HepG2 (cell line): ENCODE measurements around the gene PPIL6. TPM values are rescaled to one million over a fixed set of nuclear protein-coding genes. Genes with fewer than 3 reads are reported as not detected.

ENCODE experiments used
- ATF7 ChIP-seq, 2 experiments: fragments of 450-650 bp in 1 of 2; sonication (generic) in 1 of 2; formaldehyde crosslinking in 1 of 2; IDR thresholded peaks; 2 replicates each; pipeline versions ENCODE4 v1.4.0 to v1.6.1; 2016 to 2020; ENCODE audit warnings: antibody characterized with exemption in 1 of 2, mild to moderate bottlenecking in 1 of 2, missing genetic modification reagents in 1 of 2
- DMAP1 ChIP-seq: IDR thresholded peaks from 2 replicates; pipeline ENCODE4 v1.6.1; 2016
- DR1 ChIP-seq: sonication (generic); formaldehyde crosslinking; IDR thresholded peaks from 2 replicates; pipeline ENCODE4 v1.8.0; 2021; ENCODE audit warnings: mild to moderate bottlenecking, missing genetic modification reagents, inconsistent platforms
- FOXK1 ChIP-seq: sonication (generic); formaldehyde crosslinking; IDR thresholded peaks from 2 replicates; pipeline ENCODE4 v1.4.0; 2020; ENCODE audit warnings: low read depth, missing genetic modification reagents, borderline replicate concordance
- HMGXB4 ChIP-seq, 2 experiments: sonication (generic) in 1 of 2; formaldehyde crosslinking in 1 of 2; IDR thresholded peaks; 2 replicates each; pipeline versions ENCODE4 v1.4.0 to v1.6.1; 2018 to 2020; ENCODE audit warnings: missing genetic modification reagents in 2 of 2, borderline replicate concordance in 1 of 2, low read depth in 1 of 2, mild to moderate bottlenecking in 1 of 2, missing biosample characterization in 1 of 2
- MXD4 ChIP-seq: IDR thresholded peaks from 2 replicates; pipeline ENCODE4 v1.6.1; 2016; ENCODE audit warnings: mild to moderate bottlenecking, missing biosample characterization, missing genetic modification reagents
- MYNN ChIP-seq: sonication (generic); formaldehyde crosslinking; IDR thresholded peaks from 2 replicates; pipeline ENCODE4 v1.4.0; 2020; ENCODE audit warnings: mild to moderate bottlenecking, low read depth, missing genetic modification reagents
- NKX3-1 ChIP-seq: sonication (generic); formaldehyde crosslinking; IDR thresholded peaks from 2 replicates; pipeline ENCODE4 v1.5.0; 2020; ENCODE audit warnings: missing genetic modification reagents
- REXO4 ChIP-seq: sonication (generic); formaldehyde crosslinking; IDR thresholded peaks from 2 replicates; pipeline ENCODE4 v1.8.0; 2022; ENCODE audit warnings: missing genetic modification reagents, mild to moderate bottlenecking, borderline replicate concordance
- SCMH1 ChIP-seq: sonication (generic); formaldehyde crosslinking; IDR thresholded peaks from 2 replicates; pipeline ENCODE4 v1.9.0; 2021; ENCODE audit warnings: missing genetic modification reagents, mild to moderate bottlenecking, borderline replicate concordance
- TFE3 ChIP-seq: IDR thresholded peaks from 2 replicates; pipeline ENCODE4 v1.6.1; 2016
- ZBTB40 ChIP-seq, 2 experiments: fragments of 450-650 bp in 1 of 2; sonication (generic) in 1 of 2; formaldehyde crosslinking in 1 of 2; IDR thresholded peaks; 2 replicates each; pipeline versions ENCODE4 v1.6.1 to v1.8.0; 2016 to 2022; ENCODE audit warnings: antibody characterized with exemption in 1 of 2, mild to moderate bottlenecking in 1 of 2, missing genetic modification reagents in 1 of 2
- ZNF317 ChIP-seq: sonication (generic); formaldehyde crosslinking; IDR thresholded peaks from 2 replicates; pipeline ENCODE4 v1.5.0; 2020; ENCODE audit warnings: mild to moderate bottlenecking, missing genetic modification reagents
- ZNF577 ChIP-seq: sonication (generic); formaldehyde crosslinking; IDR thresholded peaks from 2 replicates; pipeline ENCODE4 v1.4.0; 2020; ENCODE audit warnings: mild to moderate bottlenecking, low read depth, missing genetic modification reagents, borderline replicate concordance
- ZNF780A ChIP-seq: sonication (generic); formaldehyde crosslinking; IDR thresholded peaks from 2 replicates; pipeline ENCODE4 v1.8.0; 2022; ENCODE audit warnings: mild to moderate bottlenecking, missing genetic modification reagents, moderate library complexity
- ZSCAN9 ChIP-seq: IDR thresholded peaks from 2 replicates; pipeline ENCODE4 v1.6.1; 2016; ENCODE audit warnings: borderline replicate concordance
- polyA plus RNA-seq, 8 experiments: library from polyadenylated mRNA; depleted of rRNA in 3 of 8; stranded (reverse) in 7 of 8; unstranded in 1 of 8; fragments of >200 nt; fragmentation: Illumina TruSeq in 4 of 8; extraction: Trizol in 4 of 8; gene quantifications; 2 replicates each; pipeline versions ENCODE4 v1.2.1 to v1.2.3, GENCODE V29; 2011 to 2016; ENCODE audit warnings: low read depth in 4 of 8, missing spikeins in 1 of 8, mixed read lengths in 1 of 8; ENCODE audit not compliant: insufficient read depth in 1 of 8
- total RNA-seq, 5 experiments: library from RNA; depleted of rRNA; stranded (reverse); fragments of >200 nt; fragmentation: Illumina TruSeq; extraction: Trizol; gene quantifications; 2 replicates each; pipeline ENCODE4 v1.2.3, GENCODE V29; 2016; ENCODE audit warnings: low read depth in 1 of 5

PPIL6 gene
- total and polyA plus RNA-seq, 2 of the 13 experiments (the other 11 are each of a cell fraction or from before 2014, with no cell fraction given) = 0.22 to 0.46 TPM

DNA sequence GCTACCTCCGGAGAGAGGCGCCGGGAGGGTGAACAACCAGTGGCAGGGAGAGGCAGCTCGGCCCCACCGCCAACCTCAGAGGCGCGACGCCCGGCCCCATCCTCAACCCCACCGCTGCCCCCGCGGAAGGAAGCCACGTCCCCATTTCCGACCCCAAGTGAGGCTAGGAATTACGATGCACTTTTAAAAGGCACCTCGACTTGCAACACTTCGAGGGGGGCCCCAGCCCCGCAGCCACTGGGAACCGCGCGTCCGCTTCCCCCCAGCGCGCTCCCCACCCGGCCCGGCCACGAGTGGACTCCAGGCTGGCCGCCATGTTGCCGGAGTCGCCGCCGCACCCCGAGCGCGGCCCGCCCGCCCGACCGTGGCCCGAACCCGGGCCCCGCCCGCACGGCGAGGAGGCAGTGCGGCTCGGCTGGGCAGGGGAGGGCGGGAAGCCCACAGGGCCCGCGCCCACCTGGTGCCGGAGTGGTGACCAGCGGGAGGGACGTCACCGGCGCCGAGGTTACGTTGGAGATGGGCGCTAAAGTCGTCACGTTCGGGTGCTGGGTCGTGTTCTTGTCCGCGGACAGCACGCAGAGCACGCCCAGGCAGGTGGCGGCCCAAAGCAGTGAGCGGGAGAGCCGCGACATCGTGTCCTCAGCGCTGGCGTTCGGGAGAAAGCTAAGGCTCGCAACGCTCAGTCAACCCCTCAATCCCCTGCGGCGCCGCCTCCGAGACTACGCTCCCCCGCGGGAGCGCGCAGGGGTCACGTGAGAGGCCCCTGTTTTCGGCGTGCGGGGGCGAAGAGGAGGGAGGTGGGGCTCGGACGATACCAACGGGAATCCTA lies 58.5 kb downstream of the PPIL6 start, which contains the start of gene CD164 (continued):
- TF ChIP-seq SCMH1 (CRISPR knock-in tag) = no peak
- peak; percentile 24 to 63; a peak in 3 of 4 replicates for TF ChIP-seq HMGXB4 (CRISPR knock-in tag; IDR thresholded peaks at IDR 0.05; ENCODE audit: borderline replicate concordance in 1 of 2, low read depth in 1 of 2)
- TF ChIP-seq MYNN (CRISPR knock-in tag) = no peak
- no peak for TF ChIP-seq ZNF780A (CRISPR knock-in tag)
- TF ChIP-seq NKX3-1 (CRISPR knock-in tag) = no peak
- peak; percentile 77; the same call in 1 of the 2 replicates for TF ChIP-seq FOXK1 (CRISPR knock-in tag)
- TF ChIP-seq DR1 (CRISPR knock-in tag) = peak; percentile 91
- TF ChIP-seq ZSCAN9 = peak; percentile 69; the same call in 1 of the 2 replicates
- TF ChIP-seq MXD4 (CRISPR knock-in tag) = peak; percentile 51; the same call in 1 of the 2 replicates
- TF ChIP-seq ATF7 (IDR thresholded peaks at IDR 0.05) = no peak
- no peak for TF ChIP-seq ATF7 (CRISPR knock-in tag; IDR thresholded peaks at IDR 0.05)
- no peak for TF ChIP-seq ZNF577 (CRISPR knock-in tag)
- TF ChIP-seq DMAP1 (CRISPR knock-in tag) = peak; percentile 68
- peak; percentile 59; the same call in 1 of the 2 replicates for TF ChIP-seq ZNF317 (CRISPR knock-in tag)
- peak; percentile 91 for TF ChIP-seq TFE3
- no peak for TF ChIP-seq REXO4
- TF ChIP-seq ZBTB40 (IDR thresholded peaks at IDR 0.05) = no peak
- no peak for TF ChIP-seq ZBTB40 (CRISPR knock-in tag; IDR thresholded peaks at IDR 0.05)
